Fibroblast of skin of left biceps (primary cell): ENCODE results near the gene SPA17.

Source experiments
- DNase-seq, 2 experiments: peaks; one replicate each; pipeline ENCODE4 v3.0.0-alpha.2; 2013; ENCODE audit warnings: low read depth in 2 of 2

The SPA17 gene

GRCh38 chr11:124673333-124674167 lies at the start of gene SPA17, which contains the start of gene SIAE:
Gene SPA17 (plus strand): TSS chr11:124673904. CDS start chr11:124675265, 1,361 bp downstream.
Gene SIAE (minus strand): TSS chr11:124673739. CDS start chr11:124673708, 31 bp downstream.
- peak; percentile 92 to 94 for DNase-seq

- no peak for DNase-seq
Measured at GRCh38 chr11:124625504-124626168, 48.1 kb upstream of the SPA17 start.

GRCh38 chr11:124627546-124627945 lies 46.2 kb upstream of the SPA17 start:
- DNase-seq, result no peak

GRCh38 chr11:124629961-124630360 lies 43.7 kb upstream of the SPA17 start:
- no peak for DNase-seq

GRCh38 chr11:124633355-124633754 lies 40.3 kb upstream of the SPA17 start:
- DNase-seq, result no peak

- DNase-seq, result no peak
Measured at GRCh38 chr11:124635932-124636331, 37.8 kb upstream of the SPA17 start.

- DNase-seq, result no peak
Measured at GRCh38 chr11:124638500-124638899, 35.2 kb upstream of the SPA17 start.

- no peak for DNase-seq
Measured at GRCh38 chr11:124639186-124639585, 34.5 kb upstream of the SPA17 start.

GRCh38 chr11:124640666-124641065 lies 33.0 kb upstream of the SPA17 start:
- no peak for DNase-seq

GRCh38 chr11:124642628-124643027 lies 31.1 kb upstream of the SPA17 start:
- DNase-seq, result no peak

GRCh38 chr11:124643042-124643604 lies 30.6 kb upstream of the SPA17 start:
- DNase-seq, result no peak

- peak; percentile 53 to 68 for DNase-seq
Measured at GRCh38 chr11:124643605-124644425, 29.9 kb upstream of the SPA17 start.

- peak in 1 of 2 experiments; percentile 33 for DNase-seq
Measured at GRCh38 chr11:124644426-124645280, 29.1 kb upstream of the SPA17 start.

- no peak for DNase-seq
Measured at GRCh38 chr11:124646148-124646547, 27.6 kb upstream of the SPA17 start.

- no peak for DNase-seq
Measured at GRCh38 chr11:124648610-124649009, 25.1 kb upstream of the SPA17 start.

- DNase-seq, result no peak
Measured at GRCh38 chr11:124656774-124657630, 16.7 kb upstream of the SPA17 start.

- DNase-seq, result peak in 1 of 2 experiments; percentile 35
Measured at GRCh38 chr11:124657904-124658303, 15.8 kb upstream of the SPA17 start.

- no peak for DNase-seq
Measured at GRCh38 chr11:124658501-124658900, 15.2 kb upstream of the SPA17 start.

GRCh38 chr11:124658986-124659385 lies 14.7 kb upstream of the SPA17 start:
- no peak for DNase-seq

GRCh38 chr11:124661553-124661952 lies 12.2 kb upstream of the SPA17 start:
- no peak for DNase-seq
